HepG2 (cell line): Measurements from ENCODE around the gene CHRD.

Experiments
- EZH2 ChIP-seq: conservative IDR thresholded peaks from 2 replicates; pipeline ENCODE4 v1.6.1; 2012; ENCODE audit warnings: mild to moderate bottlenecking, low read depth, low read length, moderate library complexity
- MAFK ChIP-seq, 2 experiments: IDR thresholded peaks in 1 of 2; conservative IDR thresholded peaks in 1 of 2; 2 replicates each; pipeline ENCODE4 v1.6.1; 2011; ENCODE audit warnings: improper control_type of control experiment in 2 of 2, low read length in 2 of 2
- NR1H2 ChIP-seq: sonication (generic); formaldehyde crosslinking; IDR thresholded peaks from 2 replicates; pipeline ENCODE4 v1.8.1; 2022; ENCODE audit warnings: low read depth, missing genetic modification reagents, borderline replicate concordance
- ZNF235 ChIP-seq: sonication (generic); formaldehyde crosslinking; IDR thresholded peaks from 2 replicates; pipeline ENCODE4 v1.8.1; 2023; ENCODE audit warnings: mild to moderate bottlenecking, missing genetic modification reagents, borderline replicate concordance
- ZNF850 ChIP-seq: sonication (generic); formaldehyde crosslinking; conservative IDR thresholded peaks from 2 replicates; pipeline ENCODE4 v1.9.0; 2021; ENCODE audit warnings: mild to moderate bottlenecking, missing genetic modification reagents
- TF ChIP-seq, protein P1 (sequence below): IDR thresholded peaks from 2 replicates; pipeline ENCODE4 v1.6.1; 2012; ENCODE audit warnings: inconsistent platforms

- no peak for TF ChIP-seq MAFK (conservative IDR thresholded peaks at IDR 0.05 in 1 of 2, IDR thresholded peaks at IDR 0.05 in 1 of 2; ENCODE audit: low read length in 2 of 2)
- TF ChIP-seq, protein P1, sequence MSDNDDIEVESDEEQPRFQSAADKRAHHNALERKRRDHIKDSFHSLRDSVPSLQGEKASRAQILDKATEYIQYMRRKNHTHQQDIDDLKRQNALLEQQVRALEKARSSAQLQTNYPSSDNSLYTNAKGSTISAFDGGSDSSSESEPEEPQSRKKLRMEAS: peak; percentile 11; the same call in 1 of the 2 replicates
- TF ChIP-seq ZNF235 (CRISPR knock-in tag): no peak
- no peak for TF ChIP-seq ZNF850
- TF ChIP-seq NR1H2: no peak
- no peak for TF ChIP-seq EZH2
Observed at GRCh38 chr3:184378651-184379357, 1.1 kb upstream of the CHRD start.
